KOPT-K1 (cell line): Measurements from ENCODE around the gene CAPN10.

Experiments
- H3K27ac ChIP-seq: fragments of 200-600 bp; sonication (generic); 2 replicates; pipeline ENCODE4 v1.5.1; 2016; ENCODE audit warnings: antibody characterized with exemption, mild to moderate bottlenecking, low read depth, low read length; ENCODE audit not compliant: poor library complexity, severe bottlenecking
- H3K36me3 ChIP-seq: fragments of 200-600 bp; sonication (generic); 2 replicates; pipeline ENCODE4 v1.5.1; 2017; ENCODE audit warnings: antibody characterized with exemption, mild to moderate bottlenecking, low read length, moderate library complexity; ENCODE audit not compliant: insufficient read depth
- H3K9me3 ChIP-seq: fragments of 200-600 bp; sonication (generic); 2 replicates; pipeline ENCODE4 v1.5.1; 2017; ENCODE audit warnings: antibody characterized with exemption, low read length, mild to moderate bottlenecking; ENCODE audit not compliant: insufficient read depth, poor library complexity, severe bottlenecking

The CAPN10 gene

DNA sequence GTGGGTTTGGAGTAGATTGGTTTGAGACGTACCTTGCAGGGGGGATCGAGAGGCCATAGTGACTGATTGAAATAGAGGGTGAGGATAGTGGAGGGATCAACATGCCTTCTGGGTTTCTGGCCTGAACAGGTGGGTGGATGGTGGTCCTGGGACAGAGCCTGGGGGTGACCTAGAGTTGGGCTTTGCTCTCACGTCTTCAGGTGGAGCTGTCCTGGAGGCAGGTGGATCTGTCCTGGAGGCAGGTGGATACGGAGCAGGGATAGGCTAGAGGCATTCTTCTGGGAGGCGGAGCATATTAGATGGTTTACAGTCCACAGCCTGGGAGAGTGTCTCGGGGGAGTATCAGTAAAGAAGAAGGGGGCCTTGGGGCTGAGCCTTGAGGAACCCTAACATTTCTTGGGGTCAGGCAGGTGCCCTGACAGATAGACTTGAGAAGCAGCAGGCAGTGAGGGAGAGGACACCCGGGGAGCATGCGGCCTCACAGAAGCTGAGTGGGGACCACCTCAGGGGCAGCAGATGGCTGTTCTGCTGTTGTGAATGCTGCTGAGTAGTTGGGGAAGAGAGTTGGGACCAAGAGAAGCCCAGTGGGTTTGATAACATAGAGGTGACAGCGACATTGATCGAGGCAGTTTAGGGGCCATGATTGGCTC, 1.6 kb downstream of the CAPN10 start:
- Histone ChIP-seq H3K27ac (peak overlapping the region; percentile 94), H3K9me3 (no peaks in the 10 kb centered on the region), H3K36me3 (peaks cover 43% of the 10 kb centered on the region)

DNA sequence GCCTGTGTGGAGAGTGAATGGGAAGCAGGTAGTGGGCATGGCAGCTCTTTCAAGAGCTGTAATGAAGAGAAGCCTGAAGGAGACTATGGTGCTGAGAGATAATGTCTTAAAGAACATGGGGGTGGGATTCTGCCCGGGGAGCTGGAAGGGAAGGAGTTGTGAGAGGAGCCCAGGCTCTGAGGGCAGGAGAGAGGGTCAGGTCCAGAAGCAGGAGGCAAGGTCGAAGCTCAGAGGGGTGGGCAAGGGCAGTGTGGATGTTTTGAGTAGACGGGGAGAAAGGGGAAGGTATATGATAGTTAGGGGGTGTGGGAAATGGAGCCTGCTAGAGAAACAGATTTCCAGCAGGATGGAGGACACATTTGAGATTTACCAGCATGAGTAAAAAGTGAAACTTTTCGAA, 2.1 kb downstream of the CAPN10 start:
- peaks cover 48% of the 10 kb centered on the region for H3K36me3 ChIP-seq

DNA sequence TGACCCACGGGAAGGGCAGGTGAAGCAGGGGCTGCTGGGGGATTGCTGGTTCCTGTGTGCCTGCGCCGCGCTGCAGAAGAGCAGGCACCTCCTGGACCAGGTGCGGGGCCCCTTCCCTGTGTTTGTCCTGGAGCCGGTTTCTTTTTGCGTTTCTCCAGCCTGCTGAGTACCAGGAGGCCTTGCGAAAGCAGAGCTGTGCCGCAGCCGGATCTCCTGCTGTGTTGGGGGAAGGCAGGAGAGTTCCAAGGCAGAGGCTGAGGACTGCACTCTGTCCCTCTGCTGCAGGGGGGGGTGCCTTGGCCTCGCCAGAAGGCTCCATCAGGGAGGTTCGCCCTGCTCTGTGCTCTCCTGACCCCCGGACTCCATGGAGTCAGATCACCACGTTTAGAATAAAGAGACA, 2.8 kb downstream of the CAPN10 start:
- no peaks in the 10 kb centered on the region for H3K9me3 ChIP-seq
- H3K27ac ChIP-seq = no peak overlapping the region
- H3K36me3 ChIP-seq = peaks cover 53% of the 10 kb centered on the region

More for the DNA sequence above, 2.1 kb downstream of the CAPN10 start:
- Histone ChIP-seq H3K9me3 (no peaks in the 10 kb centered on the region), H3K27ac (no peak overlapping the region)

DNA sequence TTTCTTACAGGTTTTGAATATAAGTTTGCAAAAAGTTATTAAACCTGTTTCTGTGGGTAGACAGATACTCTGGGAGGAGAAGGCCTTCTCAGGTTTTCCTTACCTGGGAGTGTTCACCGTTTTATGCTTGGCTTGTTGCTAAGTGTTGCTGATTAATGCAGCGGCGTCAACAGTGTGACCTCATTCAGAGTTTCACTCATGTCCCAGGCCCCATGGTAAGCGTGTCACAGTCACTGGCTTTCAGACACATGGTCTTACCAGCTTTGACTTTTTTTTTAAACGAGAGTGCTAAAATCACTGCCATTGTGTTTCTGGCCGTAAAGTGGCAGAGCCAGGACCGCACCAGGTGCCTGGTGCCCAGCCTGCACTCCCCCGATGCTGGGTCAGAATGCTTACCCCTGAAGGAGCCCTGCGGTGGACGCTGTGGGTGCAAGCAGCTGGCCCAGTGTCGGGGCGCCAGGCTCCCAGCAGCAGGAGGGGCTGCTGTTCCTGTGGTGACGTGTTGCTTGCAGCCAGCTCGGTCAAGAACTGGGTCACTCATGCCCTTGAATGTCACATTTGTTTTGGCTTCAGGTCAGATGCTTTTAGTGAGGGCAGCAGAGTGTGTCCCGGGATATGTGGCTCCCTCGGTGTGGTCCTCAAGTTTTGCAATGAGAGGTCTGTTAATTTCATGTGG, 3.5 kb downstream of the CAPN10 start:
- Histone ChIP-seq H3K36me3 (peaks cover 59% of the 10 kb centered on the region), H3K27ac (no peak overlapping the region), H3K9me3 (no peaks in the 10 kb centered on the region)

DNA sequence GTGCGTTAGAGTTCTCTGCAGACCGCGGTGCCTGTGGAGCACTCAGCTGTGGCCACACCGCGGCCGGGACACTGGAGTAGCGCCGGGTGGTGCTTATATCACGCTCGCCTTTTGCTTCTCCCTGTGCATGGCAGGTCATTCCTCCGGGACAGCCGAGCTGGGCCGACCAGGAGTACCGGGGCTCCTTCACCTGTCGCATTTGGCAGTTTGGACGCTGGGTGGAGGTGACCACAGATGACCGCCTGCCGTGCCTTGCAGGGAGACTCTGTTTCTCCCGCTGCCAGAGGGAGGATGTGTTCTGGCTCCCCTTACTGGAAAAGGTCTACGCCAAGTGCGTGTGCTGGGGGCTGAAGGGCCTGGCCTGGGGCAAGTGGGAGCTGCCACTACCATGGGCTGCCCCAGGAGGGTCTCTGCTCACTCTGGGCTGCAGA, 4.2 kb downstream of the CAPN10 start:
- H3K27ac ChIP-seq = no peak overlapping the region
- H3K9me3 ChIP-seq = no peaks in the 10 kb centered on the region
- peaks cover 66% of the 10 kb centered on the region for H3K36me3 ChIP-seq

DNA sequence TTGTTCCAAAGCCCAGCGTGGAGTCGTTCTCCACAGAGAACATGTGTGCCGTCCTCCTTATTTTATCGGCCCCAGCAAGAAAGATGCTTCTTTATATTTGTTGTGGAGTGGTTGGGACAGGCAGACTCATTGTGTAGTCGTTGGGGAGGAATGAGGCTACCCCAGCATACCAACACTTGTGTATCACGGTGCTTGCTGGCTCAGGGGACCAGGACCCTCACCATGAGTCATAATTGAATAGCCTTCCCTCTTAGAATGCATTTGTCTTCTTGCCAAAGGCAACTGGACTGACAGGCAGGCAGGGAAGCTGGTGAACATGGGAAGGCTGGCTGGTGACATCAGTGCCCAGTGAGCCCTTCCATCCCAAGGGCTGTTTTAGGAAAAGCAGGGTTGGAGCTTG, 4.7 kb downstream of the CAPN10 start:
- H3K27ac ChIP-seq = no peak overlapping the region
- H3K9me3 ChIP-seq = no peaks in the 10 kb centered on the region
- H3K36me3 ChIP-seq = peaks cover 72% of the 10 kb centered on the region

DNA sequence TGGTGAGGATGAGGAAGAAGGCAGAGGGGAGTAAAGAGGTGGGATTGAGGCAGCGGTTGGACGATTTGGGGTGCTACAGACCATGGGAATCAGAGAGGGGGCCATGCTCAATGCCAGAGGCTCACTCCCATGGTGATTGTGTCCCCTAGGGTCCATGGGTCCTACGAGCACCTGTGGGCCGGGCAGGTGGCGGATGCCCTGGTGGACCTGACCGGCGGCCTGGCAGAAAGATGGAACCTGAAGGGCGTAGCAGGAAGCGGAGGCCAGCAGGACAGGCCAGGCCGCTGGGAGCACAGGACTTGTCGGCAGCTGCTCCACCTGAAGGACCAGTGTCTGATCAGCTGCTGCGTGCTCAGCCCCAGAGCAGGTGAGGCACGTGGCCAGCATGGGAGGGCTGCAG, 5.2 kb downstream of the CAPN10 start:
- Histone ChIP-seq H3K36me3 (peaks cover 76% of the 10 kb centered on the region), H3K27ac (no peak overlapping the region), H3K9me3 (no peaks in the 10 kb centered on the region)

DNA sequence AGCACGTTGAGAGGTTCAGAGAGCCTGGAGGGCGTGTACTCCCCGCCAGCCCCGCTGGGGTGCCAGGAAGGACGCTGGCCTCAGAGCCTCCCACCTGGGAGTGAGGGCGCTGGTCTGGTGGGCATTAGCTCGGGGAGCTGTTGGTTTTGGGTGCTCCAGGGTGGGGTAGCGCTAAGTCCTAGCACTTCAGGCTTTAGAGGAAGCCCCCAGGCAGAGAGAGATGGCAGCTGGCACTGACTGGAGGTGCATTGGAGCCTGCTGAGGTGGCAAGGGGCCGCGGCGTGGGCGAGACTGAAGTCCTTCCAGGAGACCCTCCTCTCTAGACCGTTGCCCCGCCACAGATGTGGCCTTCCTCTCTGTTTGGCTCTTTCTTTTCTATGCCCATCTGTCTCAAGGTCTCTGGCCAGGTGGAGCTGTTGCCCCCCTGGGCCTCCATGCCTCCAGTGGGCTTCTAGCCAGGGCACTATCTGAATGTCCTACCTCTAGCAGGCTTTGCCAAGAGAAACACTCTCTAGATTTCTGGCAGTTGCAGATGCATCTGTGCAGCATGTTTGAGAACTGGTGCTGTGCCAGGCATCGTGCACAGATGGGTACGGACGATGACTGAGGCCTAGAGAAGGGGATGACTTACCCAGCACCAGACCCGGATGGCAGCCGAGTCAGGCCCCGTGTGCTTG, 6.6 kb downstream of the CAPN10 start:
- H3K9me3 ChIP-seq = no peaks in the 10 kb centered on the region
- H3K36me3 ChIP-seq = peaks cover 88% of the 10 kb centered on the region
- no peak overlapping the region for H3K27ac ChIP-seq

DNA sequence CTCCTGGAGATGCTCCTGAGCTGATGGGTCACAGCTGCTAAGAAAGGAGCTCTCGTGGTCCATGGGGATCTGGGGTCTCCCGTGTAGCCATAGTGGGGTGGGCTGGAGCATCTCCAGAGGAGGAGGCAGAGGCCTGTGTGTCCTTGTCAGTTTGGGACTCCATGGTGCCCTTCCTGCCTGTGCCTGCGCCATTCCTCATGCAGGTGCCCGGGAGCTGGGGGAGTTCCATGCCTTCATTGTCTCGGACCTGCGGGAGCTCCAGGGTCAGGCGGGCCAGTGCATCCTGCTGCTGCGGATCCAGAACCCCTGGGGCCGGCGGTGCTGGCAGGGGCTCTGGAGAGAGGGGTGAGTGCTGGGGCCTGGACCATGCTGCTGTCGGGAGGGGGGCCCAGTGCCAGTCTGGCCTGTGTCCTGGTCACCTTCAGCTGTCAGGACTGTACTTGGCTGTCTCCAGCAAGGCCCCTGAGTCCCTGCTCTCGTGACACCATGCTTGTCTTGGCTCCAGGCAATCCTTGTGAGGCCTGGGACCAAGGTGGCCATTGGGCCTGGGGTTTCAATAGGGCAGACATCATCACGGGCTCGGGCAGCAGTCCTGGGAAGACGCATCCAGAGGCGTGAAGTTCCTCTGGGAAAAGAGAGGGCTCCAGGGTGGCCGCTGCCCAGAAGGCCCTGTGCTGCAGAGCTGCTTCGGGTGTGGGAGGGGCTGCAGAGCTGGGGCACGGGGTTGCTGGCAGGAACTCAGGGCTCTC, 7.3 kb downstream of the CAPN10 start:
- Histone ChIP-seq H3K36me3 (peaks cover 95% of the 10 kb centered on the region), H3K9me3 (no peaks in the 10 kb centered on the region), H3K27ac (no peak overlapping the region)

DNA sequence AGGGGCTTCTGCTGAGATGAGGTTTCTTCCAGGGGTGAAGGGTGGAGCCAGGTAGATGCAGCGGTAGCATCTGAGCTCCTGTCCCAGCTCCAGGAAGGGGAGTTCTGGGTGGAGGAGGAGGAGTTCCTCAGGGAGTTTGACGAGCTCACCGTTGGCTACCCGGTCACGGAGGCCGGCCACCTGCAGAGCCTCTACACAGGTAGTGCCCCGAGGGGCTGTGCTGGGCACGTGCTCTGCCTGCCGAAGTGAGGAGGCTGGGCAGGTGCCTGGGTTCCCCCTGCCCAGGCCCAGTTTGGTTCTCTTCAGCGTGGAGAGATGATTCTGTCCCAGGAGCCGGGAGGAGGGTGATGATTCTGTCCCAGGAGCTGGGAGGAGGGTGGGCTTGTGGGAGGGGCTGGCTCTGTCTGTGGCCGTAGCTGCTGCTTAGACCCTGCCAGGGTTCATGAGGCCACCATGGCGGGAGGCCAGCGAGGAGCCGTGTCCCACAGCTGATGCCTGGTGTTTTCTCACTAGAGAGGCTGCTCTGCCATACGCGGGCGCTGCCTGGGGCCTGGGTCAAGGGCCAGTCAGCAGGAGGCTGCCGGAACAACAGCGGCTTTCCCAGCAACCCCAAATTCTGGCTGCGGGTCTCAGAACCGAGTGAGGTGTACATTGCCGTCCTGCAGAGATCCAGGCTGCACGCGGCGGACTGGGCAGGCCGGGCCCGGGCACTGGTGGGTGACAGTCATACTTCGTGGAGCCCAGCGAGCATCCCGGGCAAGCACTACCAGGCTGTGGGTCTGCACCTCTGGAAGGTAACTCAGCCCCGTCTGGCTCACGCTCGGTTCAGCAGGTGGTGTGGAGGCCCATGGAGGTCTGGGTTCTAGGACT, 8.2 kb downstream of the CAPN10 start:
- Histone ChIP-seq H3K36me3 (peaks cover 95% of the 10 kb centered on the region), H3K9me3 (no peaks in the 10 kb centered on the region), H3K27ac (no peak overlapping the region)

DNA sequence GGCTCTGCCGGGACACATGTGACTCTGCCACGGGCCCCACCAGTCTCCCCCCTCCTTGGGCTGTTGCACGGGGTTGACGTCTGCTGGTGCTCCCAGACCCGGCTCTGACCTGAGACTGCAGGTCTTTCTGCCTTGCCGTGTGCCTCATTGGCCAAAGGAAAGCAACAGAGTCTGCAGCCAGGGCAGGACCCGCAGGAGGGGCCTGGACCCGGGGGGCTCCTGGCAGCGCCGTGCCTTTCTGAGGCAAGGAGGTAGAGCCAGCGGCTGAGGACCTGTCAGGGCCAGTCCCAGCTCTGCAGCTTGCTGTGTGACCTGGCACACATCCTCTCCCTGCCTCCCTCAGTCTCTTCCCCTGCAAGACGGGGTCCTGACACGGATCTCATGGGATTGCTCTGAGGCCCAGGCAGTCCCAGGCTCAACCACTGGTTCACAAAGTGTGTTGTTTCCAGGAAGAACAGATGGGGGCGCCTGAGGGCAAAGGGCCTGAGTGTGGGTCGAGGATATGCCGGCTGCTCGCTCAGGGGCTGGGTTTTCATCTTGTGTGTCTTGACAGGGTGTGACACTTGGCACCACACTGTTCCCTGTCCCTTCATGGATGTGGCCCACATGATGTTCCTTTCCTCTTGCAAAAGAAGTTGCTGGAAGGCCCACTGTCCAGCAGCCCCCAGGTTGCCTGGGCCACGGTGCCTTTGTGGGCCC, 9.0 kb downstream of the CAPN10 start:
- Histone ChIP-seq H3K27ac (no peak overlapping the region), H3K36me3 (peaks cover 94% of the 10 kb centered on the region), H3K9me3 (no peaks in the 10 kb centered on the region)

DNA sequence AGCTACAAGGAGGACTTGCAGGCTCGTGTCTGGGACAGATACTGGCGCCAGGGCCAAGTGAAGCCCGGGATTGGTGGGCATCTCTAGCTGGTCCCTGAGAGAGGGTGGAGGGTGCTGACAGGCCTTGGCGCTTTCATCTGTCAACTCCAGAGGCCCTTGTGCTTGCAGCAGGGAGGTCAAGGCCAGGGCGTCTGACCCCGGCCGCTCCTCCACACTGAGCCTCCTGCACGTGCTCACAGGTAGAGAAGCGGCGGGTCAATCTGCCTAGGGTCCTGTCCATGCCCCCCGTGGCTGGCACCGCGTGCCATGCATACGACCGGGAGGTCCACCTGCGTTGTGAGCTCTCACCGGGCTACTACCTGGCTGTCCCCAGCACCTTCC, 9.5 kb downstream of the CAPN10 start:
- H3K9me3 ChIP-seq = no peaks in the 10 kb centered on the region
- no peak overlapping the region for H3K27ac ChIP-seq
- H3K36me3 ChIP-seq = peaks cover 88% of the 10 kb centered on the region

DNA sequence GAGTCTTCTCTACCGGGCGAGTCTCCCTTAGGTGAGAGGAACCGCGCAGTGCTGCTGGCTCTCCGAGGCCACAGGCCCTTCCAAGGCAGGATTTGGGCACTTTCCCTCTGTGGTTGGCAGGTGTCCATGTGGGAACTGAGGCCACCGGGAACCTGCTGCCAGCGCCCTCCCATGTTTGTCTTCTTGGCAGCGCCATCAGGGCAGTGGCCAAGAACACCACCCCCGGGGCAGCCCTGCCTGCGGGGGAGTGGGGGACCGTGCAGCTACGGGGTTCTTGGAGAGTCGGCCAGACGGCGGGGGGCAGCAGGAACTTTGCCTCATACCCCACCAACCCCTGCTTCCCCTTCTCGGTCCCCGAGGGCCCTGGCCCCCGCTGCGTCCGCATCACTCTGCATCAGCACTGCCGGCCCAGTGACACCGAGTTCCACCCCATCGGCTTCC, 10.0 kb downstream of the CAPN10 start:
- Histone ChIP-seq H3K36me3 (peaks cover 84% of the 10 kb centered on the region), H3K27ac (no peak overlapping the region), H3K9me3 (no peaks in the 10 kb centered on the region)

DNA sequence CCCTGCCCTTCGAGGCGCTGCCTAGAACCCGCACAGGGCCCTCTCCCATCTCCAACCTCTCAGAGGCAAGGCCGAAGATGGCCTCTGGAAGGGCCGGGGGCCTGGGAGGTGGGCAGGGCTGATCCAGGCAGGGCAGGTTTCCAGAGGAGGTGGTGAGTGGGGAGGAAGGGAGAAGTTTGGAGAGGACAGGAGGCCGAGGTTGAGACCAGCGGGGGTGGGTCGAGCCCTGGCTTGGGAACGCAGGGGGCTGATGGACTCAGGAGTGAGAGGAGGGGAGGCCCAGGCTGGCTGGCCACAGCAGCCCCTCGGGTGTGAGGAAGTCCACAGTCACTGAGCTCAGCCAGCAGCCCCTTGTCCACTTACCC, 10.5 kb downstream of the CAPN10 start:
- Histone ChIP-seq H3K27ac (no peak overlapping the region), H3K36me3 (peaks cover 79% of the 10 kb centered on the region), H3K9me3 (no peaks in the 10 kb centered on the region)
